HEK293 (cell line): ENCODE results near the gene GIMAP5.

ENCODE experiments used
- CTCF ChIA-PET: fragments of 350-600 bp; formaldehyde crosslinking; extraction: SDS; loops from one replicate; lab custom pipeline; 2021; ENCODE audit warnings: antibody characterized with exemption; lab: Yijun Ruan, JAX
- POLR2A ChIA-PET: fragments of 300-600 bp; formaldehyde crosslinking; extraction: SDS; loops from one replicate; lab custom pipeline; 2020; ENCODE audit warnings: antibody characterized with exemption, inconsistent platforms; lab: Yijun Ruan, JAX
- H3K27ac ChIP-seq: fragments of 200-500 bp; sonication (Bioruptor generic); 2 replicates; pipeline ENCODE4 v1.5.1; 2014; ENCODE audit warnings: low read depth, low read length, control low read depth, inconsistent platforms; ENCODE audit errors: extremely low read depth
- H3K36me3 ChIP-seq, 2 experiments: fragments of 200-500 bp in 1 of 2; sonication (Bioruptor generic) in 1 of 2; 1 replicate in 1 of 2; 2 replicates in 1 of 2; pipeline ENCODE4 v1.5.1; 2014 to 2017; ENCODE audit warnings: inconsistent platforms in 2 of 2, low read length in 2 of 2; ENCODE audit not compliant: control insufficient read depth in 2 of 2, insufficient read depth in 1 of 2
- H3K4me1 ChIP-seq: fragments of 200-500 bp; sonication (Bioruptor generic); 2 replicates; pipeline ENCODE4 v1.5.1; 2014; ENCODE audit warnings: mild to moderate bottlenecking, low read length, inconsistent platforms; ENCODE audit not compliant: control insufficient read depth, insufficient read depth
- H3K4me3 ChIP-seq: 2 replicates; pipeline ENCODE4 v1.5.1; 2011; ENCODE audit warnings: low read depth, mild to moderate bottlenecking, control low read depth, low read length, moderate library complexity
- H3K9me3 ChIP-seq: fragments of 200-500 bp; sonication (Bioruptor generic); 2 replicates; pipeline ENCODE4 v1.5.1; 2014; ENCODE audit warnings: low read depth, low read length, inconsistent platforms; ENCODE audit not compliant: control insufficient read depth, insufficient read depth
- AEBP2 ChIP-seq: fragments of 450-650 bp; formaldehyde crosslinking; IDR thresholded peaks from 2 replicates; pipeline ENCODE4 v1.5.1; 2016; ENCODE audit warnings: missing biosample characterization, missing genetic modification characterization, borderline replicate concordance
- BCL11A ChIP-seq: fragments of 450-650 bp; formaldehyde crosslinking; IDR thresholded peaks from 2 replicates; pipeline ENCODE4 v1.5.1; 2016; ENCODE audit warnings: low read depth, missing biosample characterization, missing genetic modification characterization
- EGR2 ChIP-seq: fragments of 450-650 bp; formaldehyde crosslinking; IDR thresholded peaks from 2 replicates; pipeline ENCODE4 v1.5.1; 2016; ENCODE audit warnings: low read depth, missing biosample characterization, missing genetic modification characterization
- GLI2 ChIP-seq: fragments of 450-650 bp; formaldehyde crosslinking; IDR thresholded peaks from 2 replicates; pipeline ENCODE4; 2017; ENCODE audit warnings: missing biosample characterization, missing genetic modification characterization, low read depth, borderline replicate concordance
- GLI4 ChIP-seq: fragments of 450-650 bp; formaldehyde crosslinking; IDR thresholded peaks from 2 replicates; pipeline ENCODE4 v1.5.1; 2016; ENCODE audit warnings: missing biosample characterization, missing genetic modification characterization
- REPIN1 ChIP-seq: fragments of 450-650 bp; formaldehyde crosslinking; IDR thresholded peaks from 2 replicates; pipeline ENCODE4 v1.5.1; 2017; ENCODE audit warnings: missing biosample characterization, missing genetic modification characterization, low read depth
- REST ChIP-seq: fragments of 450-650 bp; formaldehyde crosslinking; IDR thresholded peaks from 2 replicates; pipeline ENCODE4 v1.5.1; 2016; ENCODE audit warnings: missing biosample characterization, missing genetic modification characterization
- TRIM28 ChIP-seq: IDR thresholded peaks from 2 replicates; pipeline ENCODE4 v1.6.1; 2011; ENCODE audit warnings: low read length, control low read depth, borderline replicate concordance
- ZFP37 ChIP-seq: fragments of 450-650 bp; formaldehyde crosslinking; IDR thresholded peaks from 2 replicates; pipeline ENCODE4 v1.5.1; 2016; ENCODE audit warnings: missing biosample characterization, missing genetic modification characterization
- ZNF175 ChIP-seq: fragments of 450-650 bp; formaldehyde crosslinking; IDR thresholded peaks from 2 replicates; pipeline ENCODE4 v1.5.1; 2016; ENCODE audit warnings: missing biosample characterization, missing genetic modification characterization
- ZNF280C ChIP-seq: fragments of 450-650 bp; formaldehyde crosslinking; IDR thresholded peaks from 2 replicates; pipeline ENCODE4 v1.5.1; 2016; ENCODE audit warnings: missing biosample characterization, missing genetic modification characterization
- ZNF311 ChIP-seq: fragments of 450-650 bp; formaldehyde crosslinking; IDR thresholded peaks from 2 replicates; pipeline ENCODE4 v1.5.1; 2017; ENCODE audit warnings: missing biosample characterization, missing genetic modification characterization, borderline replicate concordance
- ZNF341 ChIP-seq: fragments of 450-650 bp; formaldehyde crosslinking; IDR thresholded peaks from 2 replicates; pipeline ENCODE4; 2016; ENCODE audit warnings: low read depth, missing biosample characterization, missing genetic modification characterization
- ZNF366 ChIP-seq: fragments of 450-650 bp; formaldehyde crosslinking; conservative IDR thresholded peaks from 2 replicates; pipeline ENCODE4 v1.5.1; 2016; ENCODE audit warnings: missing biosample characterization, missing genetic modification characterization
- ZNF416 ChIP-seq: fragments of 450-650 bp; formaldehyde crosslinking; IDR thresholded peaks from 2 replicates; pipeline ENCODE4 v1.5.1; 2016; ENCODE audit warnings: missing biosample characterization, missing genetic modification characterization
- ZNF48 ChIP-seq: fragments of 450-650 bp; formaldehyde crosslinking; IDR thresholded peaks from 2 replicates; pipeline ENCODE4 v1.5.1; 2016; ENCODE audit warnings: missing biosample characterization, missing genetic modification characterization
- ZNF555 ChIP-seq: fragments of 450-650 bp; formaldehyde crosslinking; conservative IDR thresholded peaks from 2 replicates; pipeline ENCODE4 v1.5.1; 2017; ENCODE audit warnings: missing biosample characterization, mild to moderate bottlenecking, missing genetic modification characterization, inconsistent platforms
- ZNF76 ChIP-seq: fragments of 450-650 bp; formaldehyde crosslinking; IDR thresholded peaks from 2 replicates; pipeline ENCODE4; 2016; ENCODE audit warnings: low read depth, missing biosample characterization, missing genetic modification characterization, borderline replicate concordance
- ZXDB ChIP-seq: fragments of 450-650 bp; formaldehyde crosslinking; IDR thresholded peaks from 2 replicates; pipeline ENCODE4 v1.5.1; 2016; ENCODE audit warnings: missing biosample characterization, missing genetic modification characterization

GIMAP5 gene

GRCh38 chr7:150755473-150756099 lies 18.4 kb downstream of the GIMAP5 start:
- Histone ChIP-seq H3K4me1 (no peaks in the 10 kb centered on the region), H3K4me3 (no peak overlapping the region), H3K36me3 (no peaks in the 10 kb centered on the region), H3K27ac (no peak overlapping the region), H3K9me3 (no peaks in the 10 kb centered on the region)
- CTCF ChIA-PET, result interaction anchor here (0.5 to 1.6 kb wide), 7 partner anchors 12 to 1398 kb away, joined by 3 to 10 read pairs (median 4); no protein-coding TSS in a partner anchor
- TF ChIP-seq EGR2 (tag by site-specific recombination) (0 out of 2 replicates have a peak, but pooled peaks have one; percentile 13), ZFP37 (no peak), BCL11A (no peak), AEBP2 (tag by site-specific recombination) (no peak)
- POLR2A ChIA-PET, result interaction anchor here (0.8 kb wide), 1 partner anchor 36 kb away, joined by 3 read pairs; no protein-coding TSS in a partner anchor

DNA sequence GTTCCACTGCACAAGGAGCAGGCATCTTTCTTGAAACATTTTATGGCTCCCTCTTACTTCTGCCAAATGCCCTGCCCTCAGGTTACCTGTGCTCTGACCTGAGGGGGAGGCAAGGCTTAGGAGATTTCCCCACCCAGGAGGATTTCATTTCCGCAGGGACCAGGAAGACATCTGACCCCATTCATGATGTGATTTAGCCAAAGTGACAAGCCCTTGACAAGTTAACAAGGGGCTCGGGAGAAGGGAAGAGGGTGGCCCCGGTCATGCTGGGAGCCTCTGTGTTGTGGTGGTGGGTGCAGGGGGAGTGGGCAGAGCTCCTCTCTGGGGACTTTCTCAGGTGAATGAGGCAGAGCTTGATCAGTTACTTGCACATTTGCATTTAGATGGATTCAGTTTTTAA lies 18.9 kb downstream of the GIMAP5 start:
- ChIA-PET CTCF (interaction anchor here (0.7 to 1.6 kb wide), 4 partner anchors 12 to 307 kb away, joined by 3 to 10 read pairs (median 6); no protein-coding TSS in a partner anchor), POLR2A (no interaction called here)
- Histone ChIP-seq H3K9me3 (no peaks in the 10 kb centered on the region), H3K36me3 (no peaks in the 10 kb centered on the region), H3K4me1 (no peaks in the 10 kb centered on the region), H3K27ac (no peak overlapping the region), H3K4me3 (no peak overlapping the region)
- no peak for TF ChIP-seq ZNF366 (tag by site-specific recombination)

DNA sequence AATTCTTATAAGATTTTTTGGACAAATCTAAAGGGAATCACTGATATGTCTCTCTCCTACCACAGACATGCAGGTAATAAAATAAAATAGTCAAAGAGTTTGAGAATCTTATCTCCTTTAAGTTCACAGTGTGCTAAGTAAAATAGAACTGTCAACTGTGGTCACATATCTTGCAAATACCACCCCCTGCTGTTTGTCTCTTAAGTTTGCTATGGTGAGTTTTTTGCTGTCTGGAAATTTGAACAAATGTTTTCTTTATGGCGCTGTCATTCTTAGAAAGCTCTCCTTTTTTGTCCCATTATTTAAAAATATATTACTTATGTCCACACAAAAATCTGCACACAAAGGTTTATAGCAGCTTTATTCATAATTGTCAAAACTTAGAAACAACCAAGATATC lies 19.6 kb downstream of the GIMAP5 start:
- no peaks in the 10 kb centered on the region for H3K9me3 ChIP-seq
- H3K4me1 ChIP-seq, result no peaks in the 10 kb centered on the region
- no peak overlapping the region for H3K4me3 ChIP-seq
- no peaks in the 10 kb centered on the region for H3K36me3 ChIP-seq
- POLR2A ChIA-PET, result no interaction called here
- CTCF ChIA-PET, result interaction anchor here (0.7 to 1.6 kb wide), 5 partner anchors 8 to 308 kb away, joined by 3 to 10 read pairs (median 4); no protein-coding TSS in a partner anchor
- TF ChIP-seq ZXDB (tag by site-specific recombination), result no peak
- no peak for TF ChIP-seq REPIN1
- no peak for TF ChIP-seq ZNF555
- TF ChIP-seq ZNF416 (tag by site-specific recombination), result no peak
- TF ChIP-seq ZNF341, result no peak
- no peak for TF ChIP-seq REST (tag by site-specific recombination)
- no peak for TF ChIP-seq ZNF175 (tag by site-specific recombination)
- no peak for TF ChIP-seq GLI2 (tag by site-specific recombination)
- no peak for TF ChIP-seq ZNF311 (tag by site-specific recombination)
- no peak for TF ChIP-seq TRIM28
- no peak for TF ChIP-seq GLI4
- TF ChIP-seq ZNF48 (tag by site-specific recombination), result no peak
- TF ChIP-seq ZNF280C (tag by site-specific recombination), result no peak
- no peak for TF ChIP-seq ZNF76 (tag by site-specific recombination)
- H3K27ac ChIP-seq, result no peak overlapping the region
